Naive thymus-derived CD4-positive, alpha-beta T cell (primary cell): ENCODE measurements around the gene PLCB3. TPM values are rescaled to one million over a fixed set of nuclear protein-coding genes. Genes with fewer than 3 reads are reported as not detected.

ENCODE experiments used
- ATAC-seq: fragments of 150-1000 bp; cut with Tn5 transposase; 2 replicates; pipeline ENCODE4 v1.10.0; 2021; ENCODE audit warnings: mild to moderate bottlenecking, moderate library complexity
- CTCF ChIA-PET: fragments of 350-600 bp; sonication (Branson Sonifier 250); formaldehyde crosslinking; loops from one replicate; lab custom pipeline; 2021; ENCODE audit warnings: antibody characterized with exemption; lab: Charles Lee
- POLR2A ChIA-PET: fragments of 350-600 bp; sonication (Branson Sonifier 250); formaldehyde crosslinking; loops from one replicate; lab custom pipeline; 2021; ENCODE audit warnings: antibody characterized with exemption, inconsistent platforms; lab: Charles Lee
- DNase-seq, 9 donors: peaks; one replicate each; pipeline versions ENCODE4 v3.0.0 to v3.0.0-alpha.2; 2020 to 2022; ENCODE audit warnings: mixed read lengths in 1 of 9
- H3K27ac ChIP-seq: one replicate; pipeline ENCODE4 v1.7.0; 2013; ENCODE audit warnings: mild to moderate bottlenecking, low read depth, low read length, moderate library complexity
- H3K27me3 ChIP-seq, 2 donors: one replicate each; pipeline ENCODE4 v1.7.0; 2013; ENCODE audit warnings: low read length in 2 of 2, mild to moderate bottlenecking in 2 of 2, moderate library complexity in 2 of 2; ENCODE audit not compliant: control insufficient read depth in 2 of 2, insufficient read depth in 2 of 2
- H3K36me3 ChIP-seq, 3 experiments: 1 replicate in 2 of 3; 2 replicates in 1 of 3; pipeline ENCODE4 v1.7.0; 2013; ENCODE audit warnings: low read length in 3 of 3, mild to moderate bottlenecking in 3 of 3, moderate library complexity in 1 of 3; ENCODE audit not compliant: insufficient read depth in 3 of 3, control insufficient read depth in 2 of 3
- H3K4me1 ChIP-seq, 2 donors: one replicate each; pipeline ENCODE4 v1.7.0; 2013; ENCODE audit warnings: low read length in 2 of 2, mild to moderate bottlenecking in 2 of 2, moderate library complexity in 1 of 2; ENCODE audit not compliant: control insufficient read depth in 2 of 2, insufficient read depth in 2 of 2
- H3K4me3 ChIP-seq: 2 replicates; pipeline ENCODE4 v1.7.0; 2013; ENCODE audit warnings: mild to moderate bottlenecking, low read length
- H3K9me3 ChIP-seq, 3 experiments: 1 replicate in 2 of 3; 2 replicates in 1 of 3; pipeline ENCODE4 v1.7.0; 2013; ENCODE audit warnings: low read length in 3 of 3; ENCODE audit not compliant: control insufficient read depth in 2 of 3
- H3K27ac Mint-ChIP-seq, 9 donors: one replicate each; pipeline ENCODE4 v1.8.0; 2020 to 2022; ENCODE audit warnings: mixed read lengths in 9 of 9, mild to moderate bottlenecking in 8 of 9, moderate library complexity in 5 of 9, inconsistent platforms in 2 of 9
- H3K27me3 Mint-ChIP-seq, 5 donors: one replicate each; pipeline ENCODE4 v1.8.0; 2021 to 2022; ENCODE audit warnings: mixed read lengths in 5 of 5, mild to moderate bottlenecking in 1 of 5
- H3K36me3 Mint-ChIP-seq, 5 donors: one replicate each; pipeline ENCODE4 v1.8.0; 2020 to 2022; ENCODE audit warnings: mixed read lengths in 5 of 5, mild to moderate bottlenecking in 3 of 5, inconsistent platforms in 1 of 5
- H3K4me1 Mint-ChIP-seq, 7 donors: one replicate each; pipeline ENCODE4 v1.8.0; 2020 to 2022; ENCODE audit warnings: mixed read lengths in 7 of 7, mild to moderate bottlenecking in 3 of 7, inconsistent platforms in 1 of 7
- H3K4me3 Mint-ChIP-seq, 10 donors: one replicate each; pipeline ENCODE4 v1.8.0; 2020 to 2022; ENCODE audit warnings: mild to moderate bottlenecking in 10 of 10, mixed read lengths in 10 of 10, moderate library complexity in 6 of 10, inconsistent platforms in 2 of 10
- H3K9me3 Mint-ChIP-seq, 11 donors: one replicate each; pipeline ENCODE4 v1.8.0; 2020 to 2022; ENCODE audit warnings: mixed read lengths in 11 of 11, mild to moderate bottlenecking in 4 of 11, inconsistent platforms in 1 of 11, moderate library complexity in 1 of 11
- intact Hi-C, 2 donors: fragments of 100-400 bp; cut with micrococcal nuclease; formaldehyde crosslinking; loops; one replicate each; pipeline ENCODE4 v1.15.1; 2023
- polyA plus RNA-seq, 2 donors: library from polyadenylated mRNA; unstranded; fragments of 300-500 nt; fragmentation: Illumina TruSeq; gene quantifications; one replicate each; pipeline ENCODE4 v1.2.3, GENCODE V29; 2021
- total RNA-seq, 6 experiments: library from RNA in 5 of 6; stranded (reverse) in 5 of 6; gene quantifications; 1 replicate in 5 of 6; 2 replicates in 1 of 6; pipeline ENCODE4 v1.2.3 and lab custom pipeline; 2021 to 2026

Gene PLCB3
- total and polyA plus RNA-seq, 7 experiments from 2014 or later: 0.19 to 12.1 (median 7.1) TPM

DNA sequence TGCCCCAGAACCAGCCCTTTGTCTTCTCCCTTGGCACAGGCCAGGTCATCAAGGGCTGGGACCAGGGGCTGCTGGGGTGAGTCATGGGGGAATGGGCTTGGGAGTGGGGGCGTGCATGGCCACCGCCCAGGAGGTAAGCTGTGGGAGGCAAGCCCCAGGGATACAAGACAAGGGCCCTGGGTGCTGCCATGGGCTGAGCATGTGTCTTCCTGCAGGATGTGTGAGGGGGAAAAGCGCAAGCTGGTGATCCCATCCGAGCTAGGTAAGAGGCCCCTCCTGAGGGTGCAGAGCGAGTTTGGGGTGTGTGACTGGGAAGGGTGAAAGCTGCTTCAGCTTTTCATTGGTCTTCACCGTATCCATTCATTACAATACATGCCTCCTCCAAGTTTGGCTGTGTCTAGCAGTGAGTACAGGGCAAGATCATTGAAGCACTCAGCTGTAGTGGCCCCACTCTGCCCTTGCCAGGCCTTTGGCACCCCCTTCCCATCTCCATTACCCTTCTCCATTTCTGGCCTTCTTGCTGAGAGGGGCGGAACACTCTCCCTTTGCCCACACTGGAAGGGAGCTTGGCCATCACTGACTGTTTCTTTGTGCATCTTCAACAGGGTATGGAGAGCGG is 8.0 kb upstream of the PLCB3 start:
- Histone ChIP-seq H3K4me1 (peaks cover 25 to 35% of the 10 kb centered on the region in 2 donors), H3K36me3 (peaks cover 0 to 17% (median 0%) of the 10 kb centered on the region in 3 experiments), H3K27me3 (no peaks in the 10 kb centered on the region), H3K9me3 (no peaks in the 10 kb centered on the region), H3K4me3 (no peak overlapping the region), H3K27ac (no peak overlapping the region)
- Mint-ChIP-seq H3K4me3 (peak overlapping the region; percentile 29 to 95 (median 62)), H3K4me1 (peaks cover 15 to 47% (median 35%) of the 10 kb centered on the region in 7 donors), H3K36me3 (peaks cover 0 to 1% (median 0%) of the 10 kb centered on the region in 5 donors), H3K9me3 (no peaks in the 10 kb centered on the region), H3K27ac (peak overlapping the region in 7 of 9 donors; percentile 7 to 55 (median 50)), H3K27me3 (no peaks in the 10 kb centered on the region)
- ATAC-seq (no peak), DNase-seq (no peak)
- intact Hi-C loops: loop anchor here in 1 of 2 donors (5.0 kb wide), 1 partner anchor 504 kb away; no protein-coding TSS in a partner anchor
- ChIA-PET POLR2A (interaction anchor here (0.5 to 12.3 kb wide), 11 partner anchors 7 to 1620 kb away, joined by 3 to 154 read pairs (median 5); partner anchors contain the start of genes ESRRA, FERMT3, NUDT22 and PLCB3), CTCF (interaction anchor here (0.5 to 4.5 kb wide), 11 partner anchors 9 to 653 kb away, joined by 3 to 30 read pairs (median 4); partner anchors contain the start of genes FERMT3, PRDX5, TRMT112 and VEGFB)

DNA sequence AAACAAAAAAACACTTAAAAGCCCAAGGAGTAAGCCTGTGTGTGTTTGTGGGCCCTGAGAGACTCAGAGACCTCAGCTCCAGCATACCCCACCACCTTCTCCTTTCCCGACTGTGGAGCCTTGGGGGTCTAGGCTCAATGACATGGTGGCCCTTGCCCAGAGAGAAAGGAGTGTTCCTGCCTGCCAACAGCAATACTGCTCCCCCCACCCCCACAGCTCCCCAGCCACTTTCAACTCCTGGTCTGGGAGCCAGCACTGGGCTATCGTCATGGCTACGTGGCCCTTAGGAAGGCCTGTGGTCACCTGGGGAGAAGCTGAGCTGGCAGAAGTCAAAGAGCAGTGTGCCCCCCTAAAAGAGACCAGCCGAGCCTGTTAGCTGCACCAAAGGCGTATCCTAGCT is 7.2 kb upstream of the PLCB3 start:
- Mint-ChIP-seq H3K4me1 (peaks cover 15 to 43% (median 35%) of the 10 kb centered on the region in 7 donors), H3K4me3 (peak overlapping the region in 7 of 10 donors; percentile 16 to 95 (median 31)), H3K27me3 (no peaks in the 10 kb centered on the region), H3K36me3 (peaks cover 0 to 1% (median 0%) of the 10 kb centered on the region in 5 donors), H3K9me3 (no peaks in the 10 kb centered on the region), H3K27ac (peak overlapping the region in 4 of 9 donors; percentile 7 to 45 (median 23))
- intact Hi-C loops: loop anchor here in 1 of 2 donors (5.0 kb wide), 1 partner anchor 503 kb away; no protein-coding TSS in a partner anchor
- CTCF ChIA-PET: interaction anchor here (0.5 to 4.5 kb wide), 6 partner anchors 10 to 653 kb away, joined by 3 to 30 read pairs (median 4); partner anchors contain the start of genes FERMT3 and VEGFB
- DNase-seq (no peak), ATAC-seq (no peak)
- H3K36me3 ChIP-seq: peaks cover 0 to 11% (median 0%) of the 10 kb centered on the region in 3 experiments
- H3K4me3 ChIP-seq: no peak overlapping the region
- no peaks in the 10 kb centered on the region for H3K9me3 ChIP-seq
- peaks cover 25 to 35% of the 10 kb centered on the region in 2 donors for H3K4me1 ChIP-seq
- H3K27me3 ChIP-seq: no peaks in the 10 kb centered on the region
- no peak overlapping the region for H3K27ac ChIP-seq
- POLR2A ChIA-PET: interaction anchor here (0.6 to 12.3 kb wide), 8 partner anchors 8 to 1621 kb away, joined by 3 to 154 read pairs (median 10); partner anchors contain the start of genes ESRRA, FERMT3, NUDT22 and PRDX5

DNA sequence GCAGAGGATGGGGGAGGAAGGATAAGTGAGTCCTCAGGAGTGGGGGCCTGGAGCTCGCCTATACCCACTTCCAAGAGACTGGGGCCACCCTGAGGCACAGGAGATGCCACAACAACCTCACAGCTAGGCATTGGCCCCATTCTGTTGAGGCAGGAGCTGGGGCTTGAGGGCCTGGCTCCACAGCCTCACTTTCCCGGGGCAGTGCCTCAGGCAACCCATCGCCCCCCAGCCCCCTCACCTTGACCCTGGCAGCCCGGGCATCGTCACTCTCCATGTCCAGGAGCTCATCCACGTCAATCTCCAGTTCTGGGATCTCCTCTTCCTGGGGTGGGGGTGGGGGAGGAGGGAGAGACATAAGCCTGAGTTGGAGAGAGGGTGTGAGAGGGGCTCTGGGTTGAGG is 6.4 kb upstream of the PLCB3 start:
- intact Hi-C loops: loop anchor here in 1 of 2 donors (5.0 kb wide), 1 partner anchor 502 kb away; no protein-coding TSS in a partner anchor
- ATAC-seq: no peak
- Mint-ChIP-seq H3K9me3 (no peaks in the 10 kb centered on the region), H3K27ac (peak overlapping the region in 6 of 9 donors; percentile 9 to 73 (median 65)), H3K4me1 (peaks cover 15 to 46% (median 34%) of the 10 kb centered on the region in 7 donors), H3K36me3 (peaks cover 0 to 1% (median 0%) of the 10 kb centered on the region in 5 donors), H3K27me3 (no peaks in the 10 kb centered on the region), H3K4me3 (peak overlapping the region in 8 of 10 donors; percentile 23 to 93 (median 86))
- H3K27me3 ChIP-seq: no peaks in the 10 kb centered on the region
- peak overlapping the region; percentile 59 for H3K27ac ChIP-seq
- ChIA-PET CTCF (interaction anchor here (1.3 to 4.5 kb wide), 3 partner anchors 39 to 73 kb away, joined by 3 to 30 read pairs (median 4); partner anchors contain the start of genes FERMT3, PRDX5 and TRMT112), POLR2A (interaction anchor here (0.6 to 12.3 kb wide), 10 partner anchors 9 to 388 kb away, joined by 3 to 154 read pairs (median 7); partner anchors contain the start of genes BAD, CATSPERZ, FERMT3 and PRDX5)
- peaks cover 0 to 11% (median 0%) of the 10 kb centered on the region in 3 experiments for H3K36me3 ChIP-seq
- H3K4me1 ChIP-seq: peaks cover 24 to 31% of the 10 kb centered on the region in 2 donors
- no peak for DNase-seq
- H3K9me3 ChIP-seq: no peaks in the 10 kb centered on the region
- no peak overlapping the region for H3K4me3 ChIP-seq

DNA sequence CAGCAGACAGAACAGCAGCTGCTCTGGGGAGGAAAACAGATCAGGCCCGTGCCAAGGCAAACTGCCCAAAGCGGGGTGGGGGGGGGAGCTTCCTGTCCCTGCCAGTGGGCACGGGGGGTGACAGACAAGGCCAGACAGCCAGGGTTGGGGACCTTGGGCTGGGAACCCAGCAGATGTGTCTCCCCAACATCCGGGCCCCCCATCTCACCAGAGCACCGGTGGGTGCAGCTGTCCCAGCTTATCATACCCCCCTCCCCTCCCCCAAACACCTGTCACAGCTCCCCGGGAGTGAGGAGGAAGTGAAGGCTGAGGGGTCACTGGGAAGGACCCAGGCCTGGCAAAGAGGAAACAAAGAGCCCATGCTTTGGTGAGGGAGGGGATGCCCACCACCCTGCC is 5.9 kb upstream of the PLCB3 start:
- Histone ChIP-seq H3K36me3 (peaks cover 0 to 11% (median 0%) of the 10 kb centered on the region in 3 experiments), H3K9me3 (no peaks in the 10 kb centered on the region), H3K27me3 (no peaks in the 10 kb centered on the region), H3K4me1 (peaks cover 19 to 27% of the 10 kb centered on the region in 2 donors), H3K27ac (peak overlapping the region; percentile 59), H3K4me3 (peak overlapping the region; percentile 68)
- no peaks in the 10 kb centered on the region for H3K9me3 Mint-ChIP-seq
- peak overlapping the region in 7 of 9 donors; percentile 65 to 88 (median 72) for H3K27ac Mint-ChIP-seq
- POLR2A ChIA-PET: interaction anchor here (0.6 to 12.3 kb wide), 12 partner anchors 10 to 388 kb away, joined by 3 to 154 read pairs (median 7); partner anchors contain the start of genes BAD, CATSPERZ, FERMT3 and PRDX5
- no peak for ATAC-seq
- H3K36me3 Mint-ChIP-seq: peaks cover 0 to 1% (median 0%) of the 10 kb centered on the region in 5 donors
- H3K4me1 Mint-ChIP-seq: peaks cover 11 to 44% (median 30%) of the 10 kb centered on the region in 7 donors
- H3K27me3 Mint-ChIP-seq: no peaks in the 10 kb centered on the region
- no peak for DNase-seq
- H3K4me3 Mint-ChIP-seq: peak overlapping the region; percentile 77 to 93 (median 86)
- CTCF ChIA-PET: interaction anchor here (1.3 to 4.5 kb wide), 4 partner anchors 40 to 72 kb away, joined by 3 to 30 read pairs (median 4); partner anchors contain the start of genes FERMT3, PRDX5 and TRMT112
- intact Hi-C loops: no loop called here

DNA sequence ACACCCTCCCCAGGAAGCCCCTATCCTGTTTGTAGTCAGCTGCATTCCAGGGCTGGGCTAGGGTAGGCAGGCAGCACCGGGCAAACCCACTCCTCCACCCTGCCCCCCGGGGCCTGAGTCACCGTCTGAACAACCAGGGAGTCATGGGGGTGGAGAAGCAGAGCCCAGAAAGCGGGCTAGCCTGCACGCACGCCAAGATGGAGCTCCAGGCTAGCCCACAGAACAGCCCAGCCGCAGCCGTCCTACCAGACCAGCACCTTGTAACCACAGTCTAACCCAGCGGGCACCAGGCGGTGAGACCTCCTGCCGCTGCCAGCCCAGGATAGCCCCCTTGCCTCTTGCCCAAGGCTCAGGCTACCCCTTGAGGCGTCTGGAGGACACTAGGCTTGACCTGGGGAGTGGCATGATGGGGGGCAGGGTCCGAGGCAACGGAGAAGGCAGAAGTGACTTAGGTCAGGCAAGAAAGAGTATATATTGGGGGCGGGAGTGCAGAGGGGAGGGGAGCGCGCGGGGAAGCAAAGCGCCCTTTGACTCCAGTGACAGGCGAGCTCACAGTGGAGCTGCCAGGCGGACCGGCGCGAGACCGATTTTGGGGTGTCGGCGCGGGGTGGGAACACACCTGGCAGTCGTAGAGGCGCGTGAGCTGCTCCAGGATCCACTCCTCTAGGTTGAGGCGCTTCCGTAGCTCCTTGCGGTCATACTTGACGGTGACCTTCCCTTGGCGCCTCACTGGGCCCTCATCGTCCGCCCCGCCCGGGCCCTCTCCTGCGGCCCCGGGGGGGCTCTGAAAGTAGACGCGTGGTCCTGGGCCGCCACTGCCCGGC is 5.3 kb upstream of the PLCB3 start:
- no peaks in the 10 kb centered on the region for H3K9me3 ChIP-seq
- Mint-ChIP-seq H3K9me3 (no peaks in the 10 kb centered on the region), H3K27me3 (peaks cover 0 to 3% (median 0%) of the 10 kb centered on the region in 5 donors), H3K27ac (peak overlapping the region in 7 of 9 donors; percentile 65 to 88 (median 72)), H3K36me3 (peaks cover 0 to 1% (median 0%) of the 10 kb centered on the region in 5 donors), H3K4me1 (peaks cover 7 to 43% (median 28%) of the 10 kb centered on the region in 7 donors), H3K4me3 (peak overlapping the region; percentile 77 to 93 (median 86))
- DNase-seq (peak in 6 of 9 donors; percentile 24 to 76 (median 30)), ATAC-seq (no peak)
- CTCF ChIA-PET: interaction anchor here (1.6 to 4.5 kb wide), 3 partner anchors 40 to 58 kb away, joined by 4 to 30 read pairs (median 5); partner anchors contain the start of gene FERMT3
- peaks cover 21 to 25% of the 10 kb centered on the region in 2 donors for H3K4me1 ChIP-seq
- H3K36me3 ChIP-seq: peaks cover 0 to 11% (median 0%) of the 10 kb centered on the region in 3 experiments
- peak overlapping the region; percentile 68 for H3K4me3 ChIP-seq
- intact Hi-C loops: loop anchor here in 1 of 2 donors (1.0 kb wide), 3 partner anchors 23 to 59 kb away; partner anchors contain the start of genes ESRRA and GPR137
- POLR2A ChIA-PET: interaction anchor here (0.6 to 12.3 kb wide), 14 partner anchors 7 to 499 kb away, joined by 3 to 154 read pairs (median 6); partner anchors contain the start of genes BAD, CATSPERZ, FERMT3 and PRDX5
- no peaks in the 10 kb centered on the region for H3K27me3 ChIP-seq
- peak overlapping the region; percentile 59 for H3K27ac ChIP-seq
